GM18520 (cell line): Measurements from ENCODE around the gene ARL6IP6.

Source experiments
- ATAC-seq: cut with Tn5 transposase; IDR thresholded peaks from one replicate; pipeline ENCODE4 v1.9.1; 2021; ENCODE audit not compliant: unreplicated experiment

Gene ARL6IP6

DNA sequence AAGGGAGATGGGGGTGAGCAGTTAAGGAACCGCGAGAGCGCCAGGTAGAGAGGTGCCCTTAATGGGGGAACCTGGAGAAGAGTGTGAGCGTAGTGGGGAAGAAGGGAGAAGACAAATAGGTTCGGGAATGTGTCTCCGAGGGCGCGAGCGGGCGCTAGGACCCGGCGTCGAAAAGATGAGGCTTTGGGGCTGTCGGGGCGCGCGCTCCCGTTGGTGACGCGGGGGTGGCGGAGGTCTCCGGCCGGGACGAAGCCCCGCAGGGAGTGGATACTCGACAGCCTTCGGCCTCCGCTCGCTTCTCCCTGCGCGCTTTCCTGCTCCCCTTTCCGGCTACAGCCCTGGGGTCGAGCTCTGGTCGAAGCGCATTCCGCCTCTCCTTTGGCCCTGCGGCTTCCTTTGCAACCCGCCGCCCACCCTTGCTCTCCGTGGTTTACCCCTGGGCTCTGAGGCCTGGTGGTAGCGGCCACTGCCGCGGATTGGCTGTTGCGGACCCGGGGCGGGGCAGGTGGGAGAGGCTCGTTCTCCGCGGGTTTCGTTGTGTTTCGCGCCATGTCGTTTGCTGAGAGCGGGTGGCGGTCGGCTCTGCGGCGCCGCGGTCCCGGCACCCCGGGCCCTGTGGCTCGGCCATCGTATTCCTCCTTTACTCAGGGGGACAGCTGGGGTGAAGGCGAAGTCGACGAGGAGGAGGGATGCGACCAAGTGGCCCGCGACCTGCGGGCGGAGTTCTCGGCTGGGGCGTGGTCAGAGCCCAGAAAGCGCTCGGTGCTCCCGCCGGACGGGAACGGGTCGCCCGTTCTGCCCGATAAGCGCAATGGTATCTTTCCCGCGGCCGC, at the start of gene ARL6IP6:
Gene ARL6IP6 (plus strand): TSS at position 545 of the 833 bp plus-strand sequence. CDS start 5 bp downstream, at position 550.
- ATAC-seq: peak; percentile 53

DNA sequence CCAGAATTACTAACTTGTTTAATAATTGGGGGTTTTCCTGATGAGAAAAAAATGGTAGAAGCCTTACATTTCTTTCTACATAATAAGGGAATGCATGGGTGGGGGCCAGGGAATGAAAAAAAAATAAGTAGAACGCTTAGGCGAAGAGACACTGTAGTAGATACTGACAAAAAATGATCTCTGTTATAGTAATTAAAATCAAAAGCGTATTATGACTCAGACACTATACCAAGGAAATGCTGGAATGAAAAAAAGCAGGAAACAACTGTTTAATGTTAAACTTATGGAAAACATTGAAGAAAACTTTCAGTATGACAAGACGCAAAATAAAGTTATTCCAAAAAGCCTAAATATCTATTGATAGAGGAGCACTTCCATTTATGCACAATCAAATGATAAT, 44.1 kb upstream of the ARL6IP6 start:
- ATAC-seq: no peak

DNA sequence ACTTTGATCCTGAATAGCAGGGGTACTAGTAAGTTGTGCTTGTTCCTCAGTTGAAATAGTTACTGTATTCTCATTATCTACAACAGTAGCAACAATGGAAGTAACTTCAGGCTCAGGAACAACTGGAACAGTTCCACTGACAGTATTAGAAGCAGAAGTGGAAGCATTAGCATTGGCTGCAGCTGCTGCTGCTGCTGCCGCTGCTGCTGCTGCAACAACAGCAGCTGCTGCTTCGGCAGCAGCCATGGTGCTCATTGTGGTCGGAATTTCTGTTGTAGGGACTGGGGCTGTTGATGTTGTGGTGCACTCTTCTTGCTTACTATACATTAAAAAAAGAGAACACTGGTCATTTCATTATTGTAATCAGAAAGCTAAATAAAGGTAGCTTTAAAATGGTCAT, 42.0 kb upstream of the ARL6IP6 start:
- no peak for ATAC-seq

DNA sequence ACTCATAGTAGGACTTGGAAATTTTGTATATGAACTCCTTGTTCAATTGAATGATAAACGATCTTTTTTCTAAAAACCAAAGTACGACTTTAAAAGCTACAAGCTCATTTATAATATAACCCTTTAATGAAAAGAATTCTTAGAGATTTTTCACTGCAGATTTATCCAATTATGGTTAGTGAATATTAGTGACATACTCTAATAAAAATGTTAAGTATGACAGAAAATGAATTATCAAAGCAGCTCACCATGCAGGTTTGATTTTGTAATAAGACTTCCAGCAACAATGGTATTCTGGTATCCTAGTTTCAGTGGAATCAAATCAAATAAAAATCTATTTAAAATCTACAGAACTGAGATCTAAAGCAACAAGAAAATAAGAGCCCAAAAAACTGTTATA, 39.6 kb upstream of the ARL6IP6 start:
- ATAC-seq: no peak

DNA sequence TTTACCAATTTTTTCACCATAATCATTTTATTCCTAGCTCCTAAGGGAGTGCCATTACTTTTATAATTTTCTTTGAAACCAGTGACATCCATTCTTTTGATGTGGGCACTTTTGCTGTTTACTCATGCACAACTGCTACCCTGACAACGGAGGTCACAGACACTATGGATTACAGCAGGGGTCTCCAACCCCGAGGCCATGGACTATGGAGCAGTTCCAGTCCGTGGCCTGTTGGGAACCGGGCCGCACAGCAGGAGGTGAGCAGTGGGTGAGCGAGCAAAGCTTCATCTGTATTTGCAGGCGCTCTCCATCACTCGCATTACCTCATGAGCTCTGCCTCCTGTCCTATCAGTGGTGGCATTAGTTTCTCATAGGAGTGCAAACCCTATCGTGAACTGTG, 35.8 kb upstream of the ARL6IP6 start:
- no peak for ATAC-seq

DNA sequence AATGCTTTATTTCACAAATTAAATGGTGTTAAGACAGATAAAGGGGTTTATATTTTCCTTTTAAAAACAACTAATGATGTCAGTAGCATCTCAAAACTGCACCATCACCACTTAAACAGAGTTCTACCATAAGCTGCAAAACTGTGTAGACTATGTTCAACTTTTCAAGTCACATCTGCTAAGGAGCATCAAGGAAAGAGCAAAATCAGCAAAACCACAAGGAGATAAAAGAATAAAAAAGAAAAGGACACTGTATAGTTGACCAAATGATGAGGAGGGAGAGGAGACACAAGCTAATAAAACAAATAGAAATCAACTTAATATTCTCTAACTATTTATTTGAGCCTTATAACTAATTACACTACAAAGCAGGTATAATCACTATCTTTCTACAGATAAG, 35.0 kb upstream of the ARL6IP6 start:
- no peak for ATAC-seq

DNA sequence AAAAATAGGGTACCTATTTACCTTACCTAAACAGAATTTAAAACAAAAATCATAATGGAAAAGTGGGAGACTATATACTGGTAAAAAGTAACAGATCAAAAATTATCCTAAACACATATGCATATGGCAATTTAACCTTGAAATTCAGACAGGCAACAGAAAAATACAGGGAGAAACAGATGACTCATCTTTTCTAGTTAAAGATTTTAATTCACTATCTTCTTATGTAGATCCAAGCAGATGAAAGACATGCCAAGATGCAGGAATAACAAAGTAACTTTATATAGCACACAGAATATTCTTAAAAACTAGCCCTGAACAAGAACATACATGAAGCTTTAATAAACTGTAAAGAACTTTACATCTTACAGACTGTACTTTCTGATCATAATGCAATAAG, 32.1 kb upstream of the ARL6IP6 start:
- no peak for ATAC-seq

DNA sequence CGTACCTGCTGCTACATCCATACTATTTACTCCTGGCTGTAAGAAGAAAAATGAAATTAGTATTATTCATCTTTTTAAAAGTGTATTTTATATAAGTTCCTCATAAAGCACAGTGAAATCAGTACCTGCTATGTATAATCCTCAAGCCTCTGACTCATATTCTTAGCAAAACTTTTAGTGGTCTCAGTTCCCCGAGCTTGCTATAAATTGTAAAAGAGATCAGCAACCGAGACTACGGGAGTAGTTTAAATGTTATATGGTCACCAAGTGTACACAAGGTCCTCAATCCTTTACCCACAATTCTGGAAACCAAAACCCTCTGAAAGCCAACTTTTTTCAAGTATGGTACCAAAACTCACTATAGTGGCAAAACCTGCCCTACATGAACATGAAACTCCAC, 25.4 kb upstream of the ARL6IP6 start:
- ATAC-seq: peak; percentile 82

DNA sequence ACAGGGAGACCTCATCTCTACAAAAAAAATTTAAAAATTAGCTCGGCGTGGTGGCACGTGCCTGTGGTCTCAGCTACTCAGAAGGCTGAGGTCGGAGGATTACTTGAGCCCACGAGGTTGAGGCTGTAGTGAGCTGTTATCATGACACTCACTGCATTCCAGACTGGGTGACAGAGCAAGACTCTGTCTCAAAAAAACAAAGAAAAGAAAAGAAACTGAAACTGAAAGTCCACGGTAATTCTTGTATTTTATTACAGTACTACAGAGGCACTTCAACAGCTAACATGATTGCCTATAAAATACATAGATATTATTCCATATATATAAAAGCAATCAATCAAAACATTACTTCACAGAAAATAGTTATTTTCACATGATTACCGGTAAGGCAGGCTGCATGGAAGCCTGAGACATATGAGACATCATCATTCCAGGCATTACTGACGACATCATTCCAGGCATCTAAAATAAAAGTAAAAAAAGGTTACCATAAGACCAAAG, 24.2 kb upstream of the ARL6IP6 start:
- ATAC-seq: no peak

DNA sequence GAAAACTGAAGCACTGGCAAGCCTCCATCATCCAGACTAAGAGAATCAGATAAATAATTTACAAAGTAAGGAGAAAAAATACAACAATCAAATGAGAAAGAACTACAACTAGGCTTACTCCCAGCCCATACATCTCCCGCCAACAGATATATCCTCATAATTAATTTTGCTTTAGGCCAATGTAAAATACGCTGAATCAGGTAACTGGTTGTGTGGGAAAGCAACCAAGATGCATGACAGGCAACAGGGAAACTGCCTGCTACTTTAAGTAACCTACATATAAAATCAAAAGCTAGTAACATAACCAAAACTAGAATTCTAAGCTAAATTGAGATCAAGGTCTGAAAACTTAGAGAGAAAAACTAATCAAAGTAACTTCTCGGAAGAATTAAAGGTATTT, 22.7 kb upstream of the ARL6IP6 start:
- ATAC-seq: no peak

DNA sequence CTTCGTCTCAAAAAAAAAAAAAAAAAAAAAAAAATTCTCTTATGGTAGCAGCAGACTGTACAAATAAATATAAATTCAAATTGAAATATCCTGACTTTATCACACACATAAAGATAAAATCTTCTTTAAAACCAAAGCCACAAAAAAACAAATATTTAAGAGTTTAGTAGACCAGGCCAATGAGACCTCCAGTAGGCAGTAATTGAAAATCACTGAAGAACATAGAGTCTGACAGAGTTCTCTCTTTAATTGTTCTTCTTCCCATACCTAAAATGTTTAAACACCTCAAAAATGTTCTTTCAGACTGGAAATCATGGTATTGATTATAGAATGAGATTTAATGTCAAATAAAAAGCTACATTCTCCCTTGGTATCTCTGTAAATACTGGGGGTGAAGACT, 21.9 kb upstream of the ARL6IP6 start:
- ATAC-seq: no peak

DNA sequence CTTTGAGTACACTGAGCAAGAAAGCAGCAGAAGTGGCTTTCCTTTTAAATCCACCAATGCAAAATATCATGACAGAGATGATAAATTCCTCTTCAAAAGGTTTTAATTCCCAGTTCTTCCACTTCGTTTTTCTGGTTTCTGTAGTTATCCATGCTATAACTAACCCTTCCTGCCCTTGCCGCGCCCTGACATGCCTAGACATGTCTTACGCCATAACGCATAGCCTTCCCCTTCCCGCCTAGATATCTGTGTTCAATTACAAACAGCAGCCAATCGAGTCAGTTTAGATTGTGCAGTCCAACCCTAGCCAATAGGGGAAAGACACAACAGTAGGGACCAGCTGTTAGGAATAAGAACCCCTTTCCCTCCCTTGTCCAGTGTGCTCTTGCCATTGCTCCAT, 17.2 kb upstream of the ARL6IP6 start:
- no peak for ATAC-seq

DNA sequence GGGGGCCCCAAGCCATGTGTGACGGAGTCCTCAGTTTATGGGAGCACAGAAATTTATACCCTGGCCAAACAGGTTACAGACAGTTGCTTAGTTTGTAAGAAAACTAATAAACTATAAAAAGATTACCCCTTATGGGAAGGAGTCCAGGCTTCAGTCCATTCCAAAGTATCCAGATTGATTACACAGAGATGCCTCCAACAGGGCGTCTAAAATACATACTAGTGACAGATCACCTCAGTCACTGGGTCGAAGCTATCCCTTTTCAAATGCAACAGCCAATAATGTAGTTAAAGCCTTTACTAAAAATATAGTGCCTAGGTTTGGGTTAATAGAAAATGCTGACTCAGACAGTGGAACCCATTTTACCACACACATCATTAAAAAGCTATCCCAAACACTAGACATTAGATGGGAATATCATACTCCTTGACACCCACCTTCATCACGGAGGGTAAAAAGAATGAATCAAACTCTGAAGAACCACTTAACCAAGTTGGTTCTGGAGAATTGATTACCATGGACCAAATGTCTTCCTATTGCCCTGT, 11.9 kb upstream of the ARL6IP6 start:
- no peak for ATAC-seq

DNA sequence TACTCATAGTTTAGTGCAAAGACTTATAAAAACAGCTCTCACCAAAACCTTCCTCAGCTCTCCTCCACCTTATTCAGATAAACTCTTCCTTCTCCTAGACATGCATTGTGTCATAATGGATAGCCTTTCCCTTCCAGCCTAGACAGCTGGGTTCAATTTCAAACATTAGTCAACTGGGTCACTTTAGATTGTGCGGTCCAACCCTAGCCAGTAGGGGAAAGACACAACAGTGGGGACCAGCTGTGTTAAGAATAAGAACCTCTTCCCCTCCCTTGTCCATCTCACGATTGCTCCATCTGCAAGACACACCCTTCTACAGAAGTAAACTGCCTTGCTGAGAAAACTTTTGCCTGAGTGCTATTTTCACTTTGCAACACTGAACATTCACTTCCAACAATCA, 9.7 kb upstream of the ARL6IP6 start:
- ATAC-seq: no peak

DNA sequence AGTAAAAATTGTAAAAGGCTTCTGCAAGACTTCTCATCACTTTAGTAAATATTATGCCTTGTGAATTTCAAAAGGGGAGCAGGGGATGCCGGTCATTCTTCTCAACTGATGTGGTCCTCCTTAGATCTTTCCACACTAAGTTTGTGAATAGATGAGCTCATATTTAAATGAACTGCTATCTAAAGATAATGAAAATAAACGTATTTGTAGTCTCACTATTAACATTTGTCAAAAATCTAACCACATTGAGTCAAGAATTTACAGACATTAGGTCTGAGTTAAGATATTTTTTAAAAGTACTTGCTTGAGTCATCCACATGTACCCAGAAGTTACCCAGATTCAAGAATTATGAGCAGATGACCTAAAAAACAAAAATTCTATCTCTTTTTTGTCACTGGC, 7.7 kb upstream of the ARL6IP6 start:
- no peak for ATAC-seq

DNA sequence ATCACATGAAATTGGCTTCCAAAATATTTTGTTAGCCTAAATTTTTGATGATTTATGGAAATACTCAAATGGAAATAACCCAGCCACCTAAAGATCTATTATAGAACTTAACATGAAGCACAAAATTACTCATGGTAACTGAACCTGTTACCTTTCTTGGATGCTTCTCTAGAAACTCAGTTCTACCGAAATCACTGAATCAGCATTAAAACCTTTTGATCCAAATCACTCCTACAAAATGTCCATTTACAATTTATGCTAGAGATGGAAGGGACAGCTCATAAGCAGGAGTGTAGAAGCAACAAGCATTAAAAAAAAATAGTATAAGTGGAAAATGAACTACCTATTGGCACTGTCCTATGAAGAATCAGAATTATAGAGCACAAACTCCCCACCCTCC, 3.3 kb upstream of the ARL6IP6 start:
- ATAC-seq: no peak

DNA sequence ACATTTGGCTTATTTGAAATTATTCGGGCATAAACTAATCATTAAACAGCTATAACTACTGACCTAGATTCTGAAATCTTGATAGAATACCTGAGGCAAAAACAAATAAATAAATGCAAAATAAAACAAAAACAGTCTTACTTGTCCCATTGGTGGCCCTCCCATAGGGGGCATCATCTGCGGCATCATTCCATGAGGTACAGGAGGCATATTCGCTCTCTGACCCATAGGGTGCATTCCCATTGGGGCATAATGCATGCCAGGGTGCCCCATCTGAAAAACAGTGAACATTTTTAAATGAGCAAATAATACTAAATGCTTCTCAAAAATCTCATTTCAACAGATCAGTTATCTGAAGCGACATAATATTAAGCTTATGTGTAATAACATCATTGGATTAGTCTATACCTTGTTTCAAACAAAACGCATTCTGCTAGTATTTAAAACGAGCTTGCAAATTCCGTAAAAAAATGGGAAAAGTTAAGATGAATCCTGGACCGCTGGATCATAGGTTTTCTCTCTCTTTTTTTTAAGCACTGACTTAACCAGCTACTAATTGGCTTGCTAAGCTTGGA, 2.5 kb upstream of the ARL6IP6 start:
- no peak for ATAC-seq

DNA sequence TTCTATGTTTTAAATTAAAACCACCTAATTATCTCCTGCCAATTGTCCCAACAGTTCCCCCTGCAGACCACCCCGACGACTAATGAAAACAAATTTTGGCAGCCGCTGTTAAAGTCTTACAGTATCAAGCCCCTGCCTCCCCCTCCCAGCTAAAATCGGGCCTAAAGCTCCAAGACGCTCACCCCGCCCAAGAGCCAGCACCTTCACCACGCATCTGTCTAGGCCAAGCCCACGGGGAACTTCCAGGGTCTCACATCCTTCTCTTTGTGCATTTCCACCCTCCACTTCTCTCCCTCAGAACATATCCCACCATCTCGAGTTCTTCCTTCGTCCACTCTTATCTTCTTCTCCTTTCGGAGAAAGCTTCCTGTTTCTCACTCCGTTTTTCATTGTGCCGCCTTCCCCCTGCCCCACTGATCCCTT, 1.6 kb upstream of the ARL6IP6 start:
- no peak for ATAC-seq

DNA sequence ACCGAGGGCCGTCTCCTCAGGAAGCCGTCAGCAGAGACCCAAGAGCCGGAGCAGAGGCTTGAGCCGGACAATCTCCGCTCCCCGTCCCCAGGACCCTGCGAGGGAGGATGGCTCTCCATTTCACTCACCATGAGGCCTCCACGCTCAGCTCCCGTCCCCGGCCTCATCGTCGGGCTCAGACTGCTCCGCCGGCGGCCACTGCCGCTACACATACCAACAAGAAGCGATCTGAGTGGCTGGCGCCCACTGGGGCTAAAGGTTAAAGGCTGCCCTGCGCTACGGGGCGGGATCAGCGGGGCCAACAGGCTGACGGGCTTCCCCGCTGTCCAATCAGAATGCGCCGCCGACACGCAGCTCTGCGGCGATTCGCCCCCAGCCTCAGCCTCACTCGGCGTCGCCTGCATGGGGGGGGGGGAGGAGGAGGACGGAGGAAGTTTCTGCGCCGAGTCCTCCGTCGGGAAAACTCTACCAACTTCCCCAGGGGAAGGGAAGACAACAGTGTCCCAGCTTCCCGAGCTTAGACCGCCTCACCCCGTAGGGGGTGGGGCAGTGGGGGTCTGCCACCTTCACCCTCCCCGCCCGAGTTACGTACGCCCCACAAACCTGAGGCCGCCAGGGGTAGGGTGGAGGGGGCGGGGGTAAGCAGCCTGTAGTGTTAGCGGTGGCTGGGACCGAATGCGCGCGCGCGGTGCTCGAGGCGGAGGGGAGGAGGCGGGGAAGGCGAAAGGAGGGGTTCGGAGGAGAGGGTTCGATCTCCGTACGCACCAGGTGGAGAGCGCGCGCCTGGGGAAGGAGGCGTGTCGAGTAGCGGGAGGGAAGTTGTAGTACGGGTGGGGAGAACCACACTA, 968 bp upstream of the ARL6IP6 start, which contains the start of gene PRPF40A:
Gene PRPF40A (minus strand): TSS at position 234 of the 848 bp plus-strand sequence. CDS start 22 bp downstream, at position 212.
- ATAC-seq: peak; percentile 72

DNA sequence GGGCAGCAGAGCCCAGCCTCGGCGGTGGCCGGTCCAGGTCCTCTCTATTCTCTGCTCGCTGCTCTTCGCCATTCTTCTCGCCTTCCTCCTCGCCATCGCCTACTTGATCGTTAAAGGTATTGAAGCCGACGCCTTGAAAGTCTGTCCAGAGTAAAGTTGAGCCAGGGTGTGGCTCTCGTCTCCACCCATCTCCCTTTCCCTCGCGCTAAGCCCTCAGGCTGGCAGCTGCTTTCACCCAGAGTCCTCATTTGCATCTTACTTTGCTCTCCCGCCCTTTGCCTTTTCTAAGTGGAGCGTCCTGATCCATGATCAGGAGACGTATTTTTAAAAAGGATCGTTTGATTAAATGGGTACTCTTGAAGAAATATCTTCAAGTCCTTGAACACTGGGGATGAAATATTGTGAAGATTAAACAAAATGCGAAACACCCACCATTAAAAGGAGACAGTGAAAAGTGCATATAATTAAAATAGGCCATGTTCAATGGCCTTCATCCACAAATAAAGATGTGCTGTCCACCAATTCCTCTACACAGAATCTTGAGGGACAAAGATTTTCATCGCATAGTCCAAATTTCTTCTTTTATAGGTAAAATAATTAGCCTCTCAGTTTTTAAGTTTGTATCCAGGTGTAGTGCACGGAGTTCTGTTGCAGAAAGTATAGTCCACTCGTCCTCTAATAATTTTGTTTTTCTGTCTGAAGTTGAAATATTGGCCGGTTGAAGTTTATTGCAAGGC, 657 bp downstream of the ARL6IP6 start:
- ATAC-seq: peak; percentile 17
